OCI-LY3 (cell line): Measurements from ENCODE around the gene UGT1A1.

Experiments
- CTCF ChIP-seq: fragments of 200-600, 300-600 bp; sonication (generic); IDR thresholded peaks from 2 replicates; pipeline ENCODE4 v1.5.1; 2014; ENCODE audit warnings: antibody characterized with exemption, low read length, low read depth
- EZH2phosphoT487 ChIP-seq: fragments of 200-600 bp; shearing (Covaris generic); IDR thresholded peaks from 2 replicates; pipeline ENCODE4 v1.6.1; 2018; ENCODE audit warnings: antibody characterized with exemption, mixed run types, low read depth

DNA sequence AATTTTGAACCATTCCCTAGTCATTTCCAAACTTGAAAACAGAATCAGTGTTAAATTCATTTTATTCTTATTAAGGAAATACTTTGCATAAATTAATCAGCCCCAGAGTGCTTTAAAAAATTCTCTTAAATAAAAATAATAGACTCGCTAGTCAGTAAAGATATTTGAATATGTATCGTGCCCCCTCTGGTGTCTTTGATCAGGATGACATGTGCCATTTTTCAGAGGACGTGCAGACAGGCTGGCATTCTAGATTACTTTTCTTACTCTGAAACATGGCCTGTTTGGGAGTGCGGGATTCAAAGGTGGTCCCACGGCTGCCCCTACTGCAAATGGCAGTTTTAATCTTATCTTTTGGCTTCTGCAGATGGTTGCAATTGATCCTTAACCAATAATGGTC is 12.5 kb downstream of the UGT1A1 start:
- TF ChIP-seq CTCF = no peak
- TF ChIP-seq EZH2phosphoT487 = no peak
